ENCODE measurements around the gene DYSF.

The DYSF gene

DNA sequence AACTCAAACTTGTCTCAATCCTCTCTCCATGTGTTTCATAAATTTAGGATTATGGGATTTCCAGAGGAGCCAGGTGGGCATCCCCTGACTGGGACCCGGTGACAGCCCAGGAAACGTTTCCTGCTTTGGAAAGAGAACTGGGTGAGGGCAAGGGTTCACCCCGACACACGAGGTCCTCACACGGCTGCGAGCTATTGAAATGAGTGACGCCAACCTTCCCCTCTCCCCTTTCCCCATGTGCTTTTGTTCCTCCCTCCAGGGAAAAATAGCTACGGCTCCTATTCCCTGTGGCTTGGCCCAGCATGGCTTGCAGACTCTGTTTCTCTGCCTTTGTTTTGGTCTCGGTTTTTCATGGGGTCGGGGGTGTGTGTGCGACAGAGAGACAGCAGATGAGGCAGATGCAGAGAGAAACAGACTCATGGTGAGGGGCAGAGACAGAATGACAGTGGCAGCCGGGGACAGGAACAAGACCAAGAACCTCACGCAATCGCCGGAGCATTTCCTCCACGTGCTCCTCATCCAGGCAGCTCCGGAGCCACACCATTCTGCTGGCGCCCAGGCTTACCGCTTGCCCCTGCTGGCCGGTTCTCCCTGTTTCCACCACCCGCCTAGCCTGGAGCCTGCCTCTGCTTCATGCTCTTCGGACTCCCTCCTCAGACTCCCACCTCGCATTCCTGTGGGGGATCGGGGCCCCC lies 238.5 kb downstream of the DYSF start:
- Histone ChIP-seq H3K27ac (replicated peaks; ENCODE audit: low read length) (no peak overlapping the region), H2BK12ac (ENCODE audit: low read length) (no peak overlapping the region), H2AFZ (ENCODE audit: low read length) (peak overlapping the region; percentile 63), H3K4ac (ENCODE audit: low read length) (no peak overlapping the region), H3K9me3 (replicated peaks in 1 of 2; ENCODE audit: control insufficient read depth in 2 of 2, insufficient read depth in 1 of 2, low read depth in 1 of 2, low read length in 2 of 2) (peaks cover 0 to 3% of the 10 kb centered on the region in 2 donors), H3K27me3 (ENCODE audit: control insufficient read depth in 3 of 3, insufficient read depth in 3 of 3, low read depth in 1 of 3, low read length in 3 of 3) (peaks cover 0 to 3% (median 0%) of the 10 kb centered on the region in 3 experiments), H3K14ac (ENCODE audit: low read length) (no peak overlapping the region), H3K4me3 (ENCODE audit: low read length in 2 of 2) (no peak overlapping the region), H2BK120ac (ENCODE audit: low read depth, low read length) (peak overlapping the region; percentile 51), H3K36me3 (replicated peaks in 1 of 2; ENCODE audit: control insufficient read depth in 2 of 2, insufficient read depth in 2 of 2, low read length in 2 of 2) (no peaks in the 10 kb centered on the region), H3K18ac (ENCODE audit: low read length) (peak overlapping the region; percentile 20), H3K4me1 (ENCODE audit: control insufficient read depth in 2 of 2, insufficient read depth in 1 of 2, low read depth in 1 of 2, low read length in 2 of 2) (peaks cover 0 to 13% of the 10 kb centered on the region in 2 donors), H2BK15ac (ENCODE audit: low read length) (no peak overlapping the region), H2AK5ac (ENCODE audit: low read depth, low read length) (no peak overlapping the region), H3K23ac (ENCODE audit: low read depth, low read length, poor library complexity) (no peak overlapping the region), H4K91ac (ENCODE audit: low read depth, low read length, poor library complexity) (no peak overlapping the region), H3K79me1 (ENCODE audit: low read depth, low read length) (no peaks in the 10 kb centered on the region), H3K4me2 (ENCODE audit: insufficient read depth, low read length, poor library complexity, severe bottlenecking) (no peak overlapping the region), H3K9ac (ENCODE audit: low read depth, low read length, poor library complexity) (no peak overlapping the region), H2BK5ac (ENCODE audit: low read length) (no peak overlapping the region), H4K8ac (ENCODE audit: low read depth, low read length) (no peak overlapping the region)
- no CpG with 5 or more reads among the region's 24 CpGs for WGBS, 2 donors (ENCODE audit: extremely low coverage in 2 of 2, insufficient read length in 2 of 2, insufficient replicate concordance in 1 of 2)
- no peak for DNase-seq (ENCODE audit: low spot score)

DNA sequence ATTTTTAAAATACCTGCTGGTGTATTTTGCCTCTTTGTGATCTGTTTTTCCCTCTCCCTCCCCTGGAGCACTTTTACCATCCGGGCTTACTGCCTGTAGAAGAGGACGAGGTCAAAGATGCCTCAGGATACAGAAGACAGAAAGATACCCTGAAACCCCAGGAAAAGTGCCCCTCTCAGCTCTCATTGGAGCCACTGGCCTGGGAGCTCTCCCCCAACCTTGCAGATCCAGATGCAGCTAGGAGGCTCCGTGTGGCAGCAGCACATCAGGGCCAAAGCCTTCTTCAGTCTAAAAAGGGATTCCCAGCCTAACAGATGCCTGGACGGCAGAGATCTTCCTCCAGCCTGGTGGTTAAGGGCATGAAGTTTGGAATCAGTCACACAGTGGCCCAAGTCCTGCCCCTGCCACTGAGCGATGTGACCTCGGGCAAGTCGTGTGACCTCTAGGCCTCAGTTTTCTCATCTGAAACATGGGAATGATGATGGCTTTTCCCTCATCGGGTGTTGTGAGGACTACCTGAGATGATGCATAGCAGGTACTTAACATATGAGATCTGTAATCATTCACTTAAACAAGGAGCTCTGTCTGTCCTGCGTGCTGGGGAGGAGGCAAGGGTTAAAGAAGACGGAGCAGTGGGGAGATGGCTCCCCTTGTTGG lies 239.4 kb downstream of the DYSF start:
- peaks cover 0 to 13% of the 10 kb centered on the region in 2 donors for H3K4me1 ChIP-seq (ENCODE audit: control insufficient read depth in 2 of 2, insufficient read depth in 1 of 2, low read depth in 1 of 2, low read length in 2 of 2)
- no peak overlapping the region for H2BK15ac ChIP-seq (ENCODE audit: low read length)
- H4K8ac ChIP-seq (ENCODE audit: low read depth, low read length) = no peak overlapping the region

GRCh38 chr2:71693286-71694270 lies 240.2 kb downstream of the DYSF start:
- no CpG with 5 or more reads among the region's 19 CpGs for WGBS, 2 donors (ENCODE audit: extremely low coverage in 2 of 2, insufficient read length in 2 of 2, insufficient replicate concordance in 1 of 2)
- H3K27ac ChIP-seq (replicated peaks; ENCODE audit: low read length) = no peak overlapping the region
- no peak overlapping the region for H2BK15ac ChIP-seq (ENCODE audit: low read length)
- peak overlapping the region; percentile 64 for H3K18ac ChIP-seq (ENCODE audit: low read length)
- no peaks in the 10 kb centered on the region for H3K79me1 ChIP-seq (ENCODE audit: low read depth, low read length)
- no peak overlapping the region for H4K8ac ChIP-seq (ENCODE audit: low read depth, low read length)
- no peak for DNase-seq (ENCODE audit: low spot score)
- H2AK5ac ChIP-seq (ENCODE audit: low read depth, low read length) = peak overlapping the region; percentile 31
- H3K9me3 ChIP-seq (replicated peaks in 1 of 2; ENCODE audit: control insufficient read depth in 2 of 2, insufficient read depth in 1 of 2, low read depth in 1 of 2, low read length in 2 of 2) = peaks cover 0 to 3% of the 10 kb centered on the region in 2 donors
- no peak overlapping the region for H3K4me3 ChIP-seq (ENCODE audit: low read length in 2 of 2)
- H2BK12ac ChIP-seq (ENCODE audit: low read length) = no peak overlapping the region
- no peak overlapping the region for H3K4me2 ChIP-seq (ENCODE audit: insufficient read depth, low read length, poor library complexity, severe bottlenecking)
- H3K4me1 ChIP-seq (ENCODE audit: control insufficient read depth in 2 of 2, insufficient read depth in 1 of 2, low read depth in 1 of 2, low read length in 2 of 2) = peaks cover 0 to 13% of the 10 kb centered on the region in 2 donors
- peak overlapping the region; percentile 10 for H2BK5ac ChIP-seq (ENCODE audit: low read length)
- no peak overlapping the region for H2BK120ac ChIP-seq (ENCODE audit: low read depth, low read length)
- H3K14ac ChIP-seq (ENCODE audit: low read length) = no peak overlapping the region
- no peaks in the 10 kb centered on the region for H3K36me3 ChIP-seq (replicated peaks in 1 of 2; ENCODE audit: control insufficient read depth in 2 of 2, insufficient read depth in 2 of 2, low read length in 2 of 2)
- peaks cover 0 to 3% (median 0%) of the 10 kb centered on the region in 3 experiments for H3K27me3 ChIP-seq (ENCODE audit: control insufficient read depth in 3 of 3, insufficient read depth in 3 of 3, low read depth in 1 of 3, low read length in 3 of 3)
- no peak overlapping the region for H3K9ac ChIP-seq (ENCODE audit: low read depth, low read length, poor library complexity)
- H3K4ac ChIP-seq (ENCODE audit: low read length) = no peak overlapping the region
- peak overlapping the region; percentile 23 for H3K23ac ChIP-seq (ENCODE audit: low read depth, low read length, poor library complexity)
- no peak overlapping the region for H2AFZ ChIP-seq (ENCODE audit: low read length)
- no peak overlapping the region for H4K91ac ChIP-seq (ENCODE audit: low read depth, low read length, poor library complexity)

More for the DNA sequence above, 239.4 kb downstream of the DYSF start:
- H3K79me1 ChIP-seq (ENCODE audit: low read depth, low read length) = no peaks in the 10 kb centered on the region
- WGBS, 2 donors (ENCODE audit: extremely low coverage in 2 of 2, insufficient read length in 2 of 2, insufficient replicate concordance in 1 of 2) = no CpG with 5 or more reads among the region's 10 CpGs
- no peak overlapping the region for H3K4ac ChIP-seq (ENCODE audit: low read length)
- H3K9me3 ChIP-seq (replicated peaks in 1 of 2; ENCODE audit: control insufficient read depth in 2 of 2, insufficient read depth in 1 of 2, low read depth in 1 of 2, low read length in 2 of 2) = peaks cover 0 to 3% of the 10 kb centered on the region in 2 donors
- no peak overlapping the region for H3K18ac ChIP-seq (ENCODE audit: low read length)
- no peak overlapping the region for H2AK5ac ChIP-seq (ENCODE audit: low read depth, low read length)
- H2BK12ac ChIP-seq (ENCODE audit: low read length) = no peak overlapping the region
- DNase-seq (ENCODE audit: low spot score) = no peak
- no peak overlapping the region for H4K91ac ChIP-seq (ENCODE audit: low read depth, low read length, poor library complexity)
- H3K4me2 ChIP-seq (ENCODE audit: insufficient read depth, low read length, poor library complexity, severe bottlenecking) = no peak overlapping the region
- no peak overlapping the region for H3K14ac ChIP-seq (ENCODE audit: low read length)
- no peak overlapping the region for H2BK5ac ChIP-seq (ENCODE audit: low read length)
- no peak overlapping the region for H3K9ac ChIP-seq (ENCODE audit: low read depth, low read length, poor library complexity)
- H2AFZ ChIP-seq (ENCODE audit: low read length) = no peak overlapping the region
- no peak overlapping the region for H3K23ac ChIP-seq (ENCODE audit: low read depth, low read length, poor library complexity)
- no peaks in the 10 kb centered on the region for H3K36me3 ChIP-seq (replicated peaks in 1 of 2; ENCODE audit: control insufficient read depth in 2 of 2, insufficient read depth in 2 of 2, low read length in 2 of 2)
- H3K27me3 ChIP-seq (ENCODE audit: control insufficient read depth in 3 of 3, insufficient read depth in 3 of 3, low read depth in 1 of 3, low read length in 3 of 3) = peaks cover 0 to 3% (median 0%) of the 10 kb centered on the region in 3 experiments
- no peak overlapping the region for H3K4me3 ChIP-seq (ENCODE audit: low read length in 2 of 2)
- H2BK120ac ChIP-seq (ENCODE audit: low read depth, low read length) = no peak overlapping the region
- no peak overlapping the region for H3K27ac ChIP-seq (replicated peaks; ENCODE audit: low read length)
